ENCODE measurements around the gene ISL2.

DNA sequence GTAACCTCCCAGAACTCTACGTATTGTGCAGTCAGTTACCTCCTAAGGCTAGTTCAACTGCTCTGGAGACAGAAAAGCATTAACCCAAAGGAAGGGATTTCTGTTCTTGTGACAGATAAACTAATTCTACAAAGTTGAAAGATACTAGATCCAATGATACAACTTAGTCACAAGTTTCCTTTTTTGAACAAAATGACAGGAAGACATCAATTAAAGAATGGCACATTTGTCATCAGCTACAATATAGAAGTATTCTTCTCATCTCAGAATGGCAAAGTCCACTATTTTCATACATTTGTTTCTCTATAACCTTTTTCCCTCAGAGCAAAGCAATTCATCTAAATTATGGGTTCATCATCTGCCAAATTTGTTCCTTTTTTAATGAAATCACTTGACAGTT is 43.7 kb downstream of the ISL2 start:
- TF ChIP-seq, protein P1, sequence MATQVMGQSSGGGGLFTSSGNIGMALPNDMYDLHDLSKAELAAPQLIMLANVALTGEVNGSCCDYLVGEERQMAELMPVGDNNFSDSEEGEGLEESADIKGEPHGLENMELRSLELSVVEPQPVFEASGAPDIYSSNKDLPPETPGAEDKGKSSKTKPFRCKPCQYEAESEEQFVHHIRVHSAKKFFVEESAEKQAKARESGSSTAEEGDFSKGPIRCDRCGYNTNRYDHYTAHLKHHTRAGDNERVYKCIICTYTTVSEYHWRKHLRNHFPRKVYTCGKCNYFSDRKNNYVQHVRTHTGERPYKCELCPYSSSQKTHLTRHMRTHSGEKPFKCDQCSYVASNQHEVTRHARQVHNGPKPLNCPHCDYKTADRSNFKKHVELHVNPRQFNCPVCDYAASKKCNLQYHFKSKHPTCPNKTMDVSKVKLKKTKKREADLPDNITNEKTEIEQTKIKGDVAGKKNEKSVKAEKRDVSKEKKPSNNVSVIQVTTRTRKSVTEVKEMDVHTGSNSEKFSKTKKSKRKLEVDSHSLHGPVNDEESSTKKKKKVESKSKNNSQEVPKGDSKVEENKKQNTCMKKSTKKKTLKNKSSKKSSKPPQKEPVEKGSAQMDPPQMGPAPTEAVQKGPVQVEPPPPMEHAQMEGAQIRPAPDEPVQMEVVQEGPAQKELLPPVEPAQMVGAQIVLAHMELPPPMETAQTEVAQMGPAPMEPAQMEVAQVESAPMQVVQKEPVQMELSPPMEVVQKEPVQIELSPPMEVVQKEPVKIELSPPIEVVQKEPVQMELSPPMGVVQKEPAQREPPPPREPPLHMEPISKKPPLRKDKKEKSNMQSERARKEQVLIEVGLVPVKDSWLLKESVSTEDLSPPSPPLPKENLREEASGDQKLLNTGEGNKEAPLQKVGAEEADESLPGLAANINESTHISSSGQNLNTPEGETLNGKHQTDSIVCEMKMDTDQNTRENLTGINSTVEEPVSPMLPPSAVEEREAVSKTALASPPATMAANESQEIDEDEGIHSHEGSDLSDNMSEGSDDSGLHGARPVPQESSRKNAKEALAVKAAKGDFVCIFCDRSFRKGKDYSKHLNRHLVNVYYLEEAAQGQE (IDR thresholded peaks at IDR 0.05) = no peak
- TF ChIP-seq, protein P2, sequence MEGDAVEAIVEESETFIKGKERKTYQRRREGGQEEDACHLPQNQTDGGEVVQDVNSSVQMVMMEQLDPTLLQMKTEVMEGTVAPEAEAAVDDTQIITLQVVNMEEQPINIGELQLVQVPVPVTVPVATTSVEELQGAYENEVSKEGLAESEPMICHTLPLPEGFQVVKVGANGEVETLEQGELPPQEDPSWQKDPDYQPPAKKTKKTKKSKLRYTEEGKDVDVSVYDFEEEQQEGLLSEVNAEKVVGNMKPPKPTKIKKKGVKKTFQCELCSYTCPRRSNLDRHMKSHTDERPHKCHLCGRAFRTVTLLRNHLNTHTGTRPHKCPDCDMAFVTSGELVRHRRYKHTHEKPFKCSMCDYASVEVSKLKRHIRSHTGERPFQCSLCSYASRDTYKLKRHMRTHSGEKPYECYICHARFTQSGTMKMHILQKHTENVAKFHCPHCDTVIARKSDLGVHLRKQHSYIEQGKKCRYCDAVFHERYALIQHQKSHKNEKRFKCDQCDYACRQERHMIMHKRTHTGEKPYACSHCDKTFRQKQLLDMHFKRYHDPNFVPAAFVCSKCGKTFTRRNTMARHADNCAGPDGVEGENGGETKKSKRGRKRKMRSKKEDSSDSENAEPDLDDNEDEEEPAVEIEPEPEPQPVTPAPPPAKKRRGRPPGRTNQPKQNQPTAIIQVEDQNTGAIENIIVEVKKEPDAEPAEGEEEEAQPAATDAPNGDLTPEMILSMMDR (IDR thresholded peaks at IDR 0.05; ENCODE audit: low read depth, low read length, missing input control) = no peak
- TF ChIP-seq, protein P3, sequence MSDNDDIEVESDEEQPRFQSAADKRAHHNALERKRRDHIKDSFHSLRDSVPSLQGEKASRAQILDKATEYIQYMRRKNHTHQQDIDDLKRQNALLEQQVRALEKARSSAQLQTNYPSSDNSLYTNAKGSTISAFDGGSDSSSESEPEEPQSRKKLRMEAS (IDR thresholded peaks at IDR 0.05) = no peak
- TF ChIP-seq HNF4A (conservative IDR thresholded peaks at IDR 0.05) (no peak), FOXA1 (IDR thresholded peaks at IDR 0.05) (no peak), GABPA (IDR thresholded peaks at IDR 0.05 in 1 of 2, conservative IDR thresholded peaks at IDR 0.05 in 1 of 2) (no peak)
